Germinal center (tissue), 1 donor: ENCODE data around the gene USH2A.

Experiments
- DNase-seq: peaks from one replicate; pipeline ENCODE4 v3.0.0; 2012; ENCODE audit warnings: mixed read lengths, low spot score

Gene USH2A, protein sequence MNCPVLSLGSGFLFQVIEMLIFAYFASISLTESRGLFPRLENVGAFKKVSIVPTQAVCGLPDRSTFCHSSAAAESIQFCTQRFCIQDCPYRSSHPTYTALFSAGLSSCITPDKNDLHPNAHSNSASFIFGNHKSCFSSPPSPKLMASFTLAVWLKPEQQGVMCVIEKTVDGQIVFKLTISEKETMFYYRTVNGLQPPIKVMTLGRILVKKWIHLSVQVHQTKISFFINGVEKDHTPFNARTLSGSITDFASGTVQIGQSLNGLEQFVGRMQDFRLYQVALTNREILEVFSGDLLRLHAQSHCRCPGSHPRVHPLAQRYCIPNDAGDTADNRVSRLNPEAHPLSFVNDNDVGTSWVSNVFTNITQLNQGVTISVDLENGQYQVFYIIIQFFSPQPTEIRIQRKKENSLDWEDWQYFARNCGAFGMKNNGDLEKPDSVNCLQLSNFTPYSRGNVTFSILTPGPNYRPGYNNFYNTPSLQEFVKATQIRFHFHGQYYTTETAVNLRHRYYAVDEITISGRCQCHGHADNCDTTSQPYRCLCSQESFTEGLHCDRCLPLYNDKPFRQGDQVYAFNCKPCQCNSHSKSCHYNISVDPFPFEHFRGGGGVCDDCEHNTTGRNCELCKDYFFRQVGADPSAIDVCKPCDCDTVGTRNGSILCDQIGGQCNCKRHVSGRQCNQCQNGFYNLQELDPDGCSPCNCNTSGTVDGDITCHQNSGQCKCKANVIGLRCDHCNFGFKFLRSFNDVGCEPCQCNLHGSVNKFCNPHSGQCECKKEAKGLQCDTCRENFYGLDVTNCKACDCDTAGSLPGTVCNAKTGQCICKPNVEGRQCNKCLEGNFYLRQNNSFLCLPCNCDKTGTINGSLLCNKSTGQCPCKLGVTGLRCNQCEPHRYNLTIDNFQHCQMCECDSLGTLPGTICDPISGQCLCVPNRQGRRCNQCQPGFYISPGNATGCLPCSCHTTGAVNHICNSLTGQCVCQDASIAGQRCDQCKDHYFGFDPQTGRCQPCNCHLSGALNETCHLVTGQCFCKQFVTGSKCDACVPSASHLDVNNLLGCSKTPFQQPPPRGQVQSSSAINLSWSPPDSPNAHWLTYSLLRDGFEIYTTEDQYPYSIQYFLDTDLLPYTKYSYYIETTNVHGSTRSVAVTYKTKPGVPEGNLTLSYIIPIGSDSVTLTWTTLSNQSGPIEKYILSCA (N-terminal part only)

DNA sequence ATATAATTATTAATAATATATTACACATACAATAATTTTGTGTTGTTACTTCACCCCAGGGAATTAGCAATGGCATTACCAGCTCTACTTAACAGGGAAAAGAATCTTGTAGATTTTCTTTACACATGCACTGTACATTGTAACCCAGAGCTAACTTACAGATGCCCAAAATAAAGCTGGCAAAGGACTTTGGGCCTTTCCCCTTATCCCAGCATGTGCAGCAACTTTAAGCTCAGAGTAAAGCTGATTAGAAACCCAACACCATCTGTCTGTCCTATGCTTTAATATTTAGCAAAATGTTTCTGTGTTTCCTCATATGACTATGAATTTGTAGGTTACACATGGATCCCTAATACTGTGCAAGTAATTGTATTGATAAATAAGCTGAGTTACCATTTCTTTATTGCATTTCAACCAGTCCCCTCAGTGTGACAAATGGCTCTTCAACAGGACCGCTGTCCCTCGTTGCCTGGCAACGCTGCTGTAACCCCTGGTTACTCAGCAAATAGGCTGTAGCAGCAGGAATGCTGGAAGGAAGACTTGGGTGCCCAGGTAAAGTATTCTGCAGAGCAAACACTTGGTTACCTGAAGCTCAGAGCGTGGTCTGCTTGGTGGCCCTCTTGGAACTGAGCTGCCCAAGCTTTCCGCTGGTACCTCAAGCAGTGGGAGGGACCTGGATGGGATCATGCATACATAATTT lies at the start of gene USH2A:
TSS of gene USH2A (minus strand) at position 628 of the 700 bp plus-strand sequence. CDS start 1,112 bp downstream, outside the sequence.
- no peak for DNase-seq

DNA sequence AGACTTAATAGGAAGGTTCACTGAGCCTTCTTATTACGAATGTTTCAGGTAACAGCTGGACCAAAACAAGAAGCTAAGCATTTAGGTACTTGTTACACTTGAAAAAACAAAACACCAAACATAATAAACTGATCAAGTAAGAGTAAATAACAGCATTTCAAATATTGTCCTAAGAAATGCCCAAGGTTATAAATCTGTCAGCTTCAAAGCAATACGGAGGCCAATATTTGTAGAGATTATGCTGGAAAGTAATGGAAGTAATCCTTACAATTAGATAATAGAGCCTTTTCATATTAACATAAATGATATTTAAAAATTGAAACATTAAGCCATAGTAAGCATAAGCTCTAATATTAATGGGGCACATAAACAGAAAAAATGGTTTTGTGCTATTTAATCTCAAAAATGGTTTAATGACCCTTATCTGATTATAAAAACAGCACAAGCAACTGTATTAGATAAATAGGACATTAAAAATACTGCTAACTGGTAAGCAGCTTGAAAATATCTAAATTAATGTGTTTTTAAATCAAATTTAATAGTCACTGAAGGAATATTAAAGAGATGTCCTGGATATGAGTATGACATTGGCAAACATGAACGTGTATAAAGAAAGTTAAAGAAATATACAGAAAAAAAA lies 43.0 kb upstream of the USH2A start:
- DNase-seq, result no peak

DNA sequence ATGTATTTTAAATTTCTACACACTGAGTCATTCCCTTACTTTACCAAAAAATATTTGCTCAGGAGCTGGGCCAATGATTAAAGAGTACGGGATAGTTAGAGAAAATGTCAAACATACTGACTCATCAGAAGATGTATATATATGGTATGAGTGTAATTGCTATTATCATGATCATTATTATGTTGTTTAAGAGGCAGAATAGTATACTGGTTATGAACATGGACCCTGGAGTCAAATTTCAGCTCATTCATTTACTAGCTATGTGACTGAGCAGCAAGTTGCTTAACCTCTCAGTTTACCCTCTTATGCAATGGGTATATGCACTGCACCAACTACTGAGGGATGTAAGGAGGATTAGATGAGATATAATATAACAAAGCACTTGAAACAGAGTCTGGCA lies 41.2 kb upstream of the USH2A start:
- DNase-seq, result no peak

DNA sequence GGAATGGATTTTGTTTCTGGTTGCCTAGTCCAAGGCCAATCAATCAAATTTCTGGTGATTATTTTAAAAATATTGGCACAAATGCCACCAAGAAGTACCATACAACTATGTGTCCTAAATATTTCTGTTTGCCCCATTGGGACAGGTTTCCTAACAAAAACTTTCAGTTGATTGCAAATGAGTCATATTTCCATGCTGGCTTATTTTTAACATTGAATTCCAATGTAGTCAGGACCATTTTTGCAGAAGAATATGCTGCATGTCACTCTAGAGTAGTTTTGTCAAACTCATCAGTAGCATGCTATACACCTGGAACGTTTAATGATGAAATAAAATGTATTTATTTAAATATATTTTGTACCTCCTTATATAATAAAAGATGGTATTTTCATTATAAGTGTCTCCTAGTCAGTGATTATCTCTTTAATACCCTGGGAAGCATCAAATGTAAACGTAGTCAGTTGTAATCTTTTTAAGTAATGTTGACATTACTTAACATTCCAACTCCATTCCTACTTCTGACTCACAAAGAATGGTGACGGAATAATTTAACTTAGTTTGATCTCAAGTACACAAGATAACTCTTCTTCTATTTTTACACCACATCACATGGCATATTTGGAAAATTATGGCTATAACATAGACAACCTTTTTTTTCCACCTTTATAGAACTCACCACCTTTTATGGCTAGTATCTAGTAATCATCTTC lies 39.0 kb upstream of the USH2A start:
- no peak for DNase-seq

DNA sequence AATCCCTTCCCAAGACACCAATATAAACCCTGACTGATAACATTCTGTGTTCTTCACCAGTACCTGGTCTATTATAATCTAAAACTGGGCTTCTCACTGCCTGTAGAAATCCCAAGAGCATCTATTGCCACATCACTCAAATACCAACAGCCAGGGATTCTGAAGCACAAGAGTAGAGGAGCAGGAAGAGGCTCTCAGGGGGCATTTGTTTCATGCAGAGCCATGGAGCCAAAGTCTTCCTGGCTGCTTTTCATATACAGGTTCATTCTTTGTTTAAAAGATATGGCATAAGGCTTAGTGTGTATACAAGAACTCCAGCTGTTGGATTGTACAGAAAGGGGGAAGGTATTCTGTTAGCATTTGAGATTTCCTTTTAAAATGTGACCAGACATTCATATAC lies 38.2 kb upstream of the USH2A start:
- DNase-seq, result no peak

DNA sequence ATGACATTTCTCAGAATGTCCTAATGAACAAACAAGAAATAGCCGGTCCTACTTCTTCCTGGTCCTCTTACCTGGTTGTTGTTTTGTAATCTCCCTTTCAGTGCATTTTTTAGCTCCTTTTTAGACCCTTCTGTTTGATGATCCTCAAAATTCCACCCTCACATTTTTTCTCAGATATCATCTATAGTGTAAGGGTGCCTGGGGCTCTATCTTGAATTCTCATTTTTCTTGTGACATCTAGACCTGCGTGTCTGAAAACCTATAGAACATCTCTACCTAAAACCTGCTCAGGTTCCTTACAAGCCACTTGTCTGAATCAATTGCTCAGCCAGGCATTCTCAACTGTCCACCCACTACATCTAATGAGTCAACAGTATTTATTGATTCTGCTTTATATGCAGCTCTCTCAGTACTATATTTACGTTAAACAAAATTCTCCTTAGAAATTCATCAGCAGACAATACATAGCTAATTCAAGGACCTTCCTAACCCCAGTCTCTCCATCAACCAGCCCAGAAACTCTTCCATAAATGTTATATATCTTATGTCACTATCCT lies 36.5 kb upstream of the USH2A start:
- no peak for DNase-seq

DNA sequence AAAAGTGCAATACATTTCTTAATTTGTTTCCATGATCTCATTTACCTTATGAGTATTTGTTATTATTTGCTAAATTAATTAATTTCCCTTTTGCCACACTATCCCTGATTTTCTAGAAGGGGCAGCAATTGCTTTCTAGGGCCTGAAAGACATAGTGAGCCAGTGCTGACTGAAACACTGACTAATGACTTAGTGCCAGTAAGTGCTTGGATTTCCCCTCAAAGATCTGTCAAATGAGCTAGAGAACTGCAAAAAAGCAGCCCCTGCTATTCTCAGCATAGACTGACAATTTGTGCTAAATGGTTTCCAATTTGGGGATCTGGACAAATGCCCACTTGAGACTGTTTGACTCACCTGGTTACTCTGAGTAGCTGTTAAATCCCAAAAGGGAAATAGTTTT lies 35.6 kb upstream of the USH2A start:
- DNase-seq, result no peak

DNA sequence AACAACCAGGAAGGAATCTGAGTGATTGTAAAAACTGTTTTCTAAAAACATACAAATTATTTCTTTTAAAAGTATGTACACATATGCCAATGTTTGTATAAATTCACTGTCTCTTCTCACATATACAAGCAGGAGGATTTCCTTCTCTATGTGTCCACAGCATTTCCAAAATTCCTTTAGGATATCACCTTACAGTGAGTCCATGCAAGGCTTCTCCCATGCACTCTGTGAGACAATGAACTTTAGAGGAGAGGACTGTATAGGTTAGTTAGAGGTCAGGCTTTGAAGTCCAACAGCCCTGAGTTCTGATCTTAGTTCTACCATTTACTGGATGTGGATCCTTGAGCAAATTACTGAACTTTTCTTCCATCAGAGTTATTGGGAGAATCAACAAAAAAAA lies 34.1 kb upstream of the USH2A start:
- DNase-seq, result no peak

DNA sequence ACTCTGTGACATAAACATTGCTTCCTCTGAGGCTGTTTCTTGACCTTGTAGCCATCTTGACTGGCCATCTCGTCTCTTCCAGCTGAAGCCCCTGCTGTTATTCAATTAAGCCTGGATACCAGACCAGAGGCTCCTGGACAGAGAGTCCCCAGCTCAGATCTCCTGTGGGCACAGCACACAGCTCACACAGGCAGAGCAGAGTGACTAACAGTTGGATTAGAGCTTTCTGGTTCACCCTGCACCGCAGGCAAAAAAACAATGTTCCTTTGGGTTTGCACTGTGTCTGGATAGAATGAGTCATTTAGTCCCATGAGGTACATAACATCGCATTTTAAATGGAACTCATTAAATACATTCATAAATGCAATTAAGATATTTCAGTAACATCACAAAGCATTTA lies 33.4 kb upstream of the USH2A start:
- DNase-seq, result no peak

DNA sequence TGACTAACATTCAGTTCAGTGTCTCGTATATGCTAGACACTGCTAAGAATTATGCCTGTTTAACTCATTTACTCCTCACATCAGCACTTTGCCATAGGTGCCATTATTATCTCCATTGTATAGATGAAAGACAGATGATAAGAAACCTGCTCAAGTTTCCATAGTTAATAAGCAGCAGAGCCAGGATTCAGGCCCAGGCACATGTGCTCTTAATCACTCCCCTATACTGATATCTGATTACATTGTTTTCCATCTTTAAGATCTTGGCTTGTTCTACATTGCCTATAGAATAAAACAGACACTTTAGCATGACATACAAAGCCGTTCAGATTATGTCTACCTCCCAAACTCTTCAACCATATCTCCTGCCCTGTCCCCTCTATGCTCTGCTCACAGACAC lies 30.5 kb upstream of the USH2A start:
- DNase-seq, result no peak

DNA sequence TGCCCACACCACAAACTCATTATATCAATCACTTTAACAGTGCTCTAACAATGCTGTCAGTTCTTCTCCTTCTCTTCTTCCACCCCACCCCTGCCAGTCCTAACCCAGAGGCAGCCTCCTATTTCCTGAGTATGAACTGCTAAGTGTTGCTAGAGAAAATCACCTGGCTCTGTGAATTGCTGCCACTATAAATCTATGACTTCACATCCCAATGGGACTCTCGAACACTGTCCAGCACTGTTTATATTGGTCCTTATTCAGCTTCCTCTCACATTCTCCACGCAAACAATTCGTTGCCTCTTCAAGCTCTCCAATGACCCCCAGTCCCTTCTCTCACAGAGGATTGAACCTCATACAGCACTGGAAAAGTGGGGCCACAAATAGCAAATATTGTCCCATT lies 27.0 kb upstream of the USH2A start:
- no peak for DNase-seq

DNA sequence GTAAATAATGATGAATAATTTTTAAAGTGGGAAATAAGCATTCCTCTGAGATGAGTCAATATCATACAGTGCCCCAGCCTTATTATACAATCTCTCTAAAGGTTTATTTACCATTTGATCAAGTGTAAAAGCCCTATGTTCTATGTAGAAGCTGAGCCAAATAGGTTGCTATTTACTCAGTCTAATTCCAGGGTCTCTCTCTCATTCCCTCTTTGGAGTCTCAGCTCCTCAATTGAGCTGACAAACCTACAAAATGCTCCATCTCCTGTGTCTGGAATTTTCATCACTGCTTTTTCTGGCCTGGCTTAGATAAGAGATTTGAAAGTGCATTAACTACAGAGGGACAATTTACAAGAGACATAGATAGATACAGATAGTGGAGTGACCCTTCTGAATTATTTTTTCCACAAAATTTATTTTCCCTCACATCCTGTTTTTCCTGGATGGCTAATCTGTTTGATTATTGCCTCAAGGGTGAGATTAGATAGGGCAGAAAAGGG lies 24.8 kb upstream of the USH2A start:
- no peak for DNase-seq

DNA sequence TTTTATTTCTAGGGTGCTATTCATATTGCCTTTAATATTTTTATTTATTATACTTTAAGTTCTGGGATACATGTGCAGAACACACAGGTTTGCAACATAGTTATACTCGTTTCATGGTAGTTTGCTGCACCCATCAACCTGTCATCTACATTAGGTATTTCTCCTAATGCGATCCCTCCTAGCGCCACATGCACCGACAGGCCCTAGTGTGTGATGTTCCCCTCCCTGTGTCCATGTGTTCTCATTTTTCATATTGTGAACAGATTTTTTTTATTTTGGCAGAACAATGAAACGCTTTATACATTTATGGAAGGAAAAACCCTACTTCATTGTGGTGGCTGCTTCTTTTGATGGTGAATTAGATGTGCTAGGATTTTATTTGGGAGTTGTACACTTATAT lies 14.4 kb upstream of the USH2A start:
- DNase-seq, result no peak

DNA sequence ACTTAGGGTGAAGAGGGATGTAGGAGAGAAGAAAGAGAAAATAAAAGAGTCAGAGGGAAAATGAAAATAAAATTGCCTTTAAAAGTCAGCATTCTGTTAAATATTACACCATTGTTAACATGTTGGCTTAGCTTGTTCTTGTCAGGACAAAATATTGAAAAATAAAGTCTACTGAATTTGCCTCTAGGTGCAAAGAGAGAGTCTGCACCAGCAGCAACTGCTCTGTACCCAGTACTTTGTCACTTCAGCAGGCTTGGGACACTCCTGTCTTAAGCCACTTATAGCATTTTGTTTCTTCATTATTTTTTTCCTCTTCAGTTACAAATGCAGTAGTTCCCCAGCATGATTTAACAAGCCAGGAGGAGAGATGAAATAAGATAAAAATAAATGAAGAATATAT lies 11.0 kb upstream of the USH2A start:
- no peak for DNase-seq

DNA sequence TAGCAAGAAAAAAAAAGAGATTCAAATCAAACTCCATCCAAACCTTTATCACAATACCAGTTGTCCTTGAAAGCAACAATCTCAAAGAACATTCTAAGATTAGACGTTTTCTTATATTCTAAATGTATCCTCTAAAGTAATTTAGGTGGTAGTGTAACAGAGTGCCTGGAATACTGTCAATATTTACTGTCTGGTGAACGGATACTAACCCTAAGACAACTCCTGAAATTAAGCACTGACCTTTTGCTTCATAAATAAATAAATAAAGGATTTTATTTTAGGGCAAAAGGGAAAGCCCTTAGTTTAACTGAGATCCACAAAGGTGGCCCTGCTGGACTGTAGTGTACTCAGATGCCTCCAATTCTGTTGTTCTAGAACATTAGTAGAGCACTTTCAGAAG lies 9.9 kb upstream of the USH2A start:
- no peak for DNase-seq

DNA sequence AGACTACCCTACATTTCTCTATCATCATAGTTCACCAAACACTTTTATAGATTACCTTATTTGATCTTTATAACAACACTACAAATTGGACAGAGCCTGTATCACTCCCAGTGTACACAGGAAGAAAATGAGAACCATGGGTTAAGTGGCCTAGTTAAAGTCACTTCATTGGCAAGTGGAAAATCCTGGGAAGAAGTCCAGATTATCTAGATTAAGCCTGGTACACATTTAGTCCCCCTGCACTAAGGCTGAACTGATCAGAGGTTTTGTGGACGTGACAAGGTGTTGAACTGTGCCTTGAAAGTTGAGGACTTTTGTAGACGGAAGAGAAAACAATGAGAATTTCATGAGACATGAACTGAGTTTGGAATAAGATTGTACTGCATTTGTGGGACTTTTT lies 7.5 kb upstream of the USH2A start:
- DNase-seq, result no peak

DNA sequence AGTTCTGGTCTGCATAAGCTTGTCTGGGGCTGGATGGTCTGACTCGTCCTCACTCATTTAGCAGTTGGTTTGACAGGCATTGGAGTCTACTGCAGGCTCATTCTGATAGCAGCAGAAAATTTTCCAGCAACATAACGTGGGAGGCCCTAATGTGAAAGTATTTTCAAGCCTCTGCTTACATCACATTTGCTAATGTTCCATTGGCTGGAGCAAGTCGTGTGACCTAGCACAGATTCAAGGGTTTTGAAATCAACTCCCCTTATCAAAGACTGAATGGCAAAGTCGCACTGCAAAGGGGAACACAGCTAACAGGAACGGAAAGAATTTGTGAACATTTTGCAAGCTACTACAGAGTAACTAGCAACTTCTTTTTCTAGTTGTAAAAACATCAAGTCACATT lies 2.3 kb upstream of the USH2A start:
- no peak for DNase-seq

DNA sequence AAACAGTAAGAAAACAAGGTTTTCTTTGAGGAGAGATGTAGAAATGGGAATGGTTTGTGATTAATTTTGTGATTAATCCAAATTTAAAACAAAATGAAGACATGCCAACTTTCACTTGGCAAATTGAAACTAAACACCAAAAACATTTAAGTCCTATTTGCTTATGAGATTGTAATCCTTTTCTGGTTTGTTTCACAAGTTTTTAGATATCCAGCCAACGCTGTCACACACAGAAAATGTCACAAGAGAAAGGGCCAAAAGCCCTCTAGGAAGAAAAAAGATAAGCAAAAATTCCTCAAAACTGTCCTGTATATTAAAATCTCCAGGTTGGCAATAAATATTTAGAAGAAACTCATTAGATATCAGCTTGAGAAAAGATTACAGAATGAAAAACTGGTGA lies 2.5 kb downstream of the USH2A start:
- DNase-seq, result no peak

DNA sequence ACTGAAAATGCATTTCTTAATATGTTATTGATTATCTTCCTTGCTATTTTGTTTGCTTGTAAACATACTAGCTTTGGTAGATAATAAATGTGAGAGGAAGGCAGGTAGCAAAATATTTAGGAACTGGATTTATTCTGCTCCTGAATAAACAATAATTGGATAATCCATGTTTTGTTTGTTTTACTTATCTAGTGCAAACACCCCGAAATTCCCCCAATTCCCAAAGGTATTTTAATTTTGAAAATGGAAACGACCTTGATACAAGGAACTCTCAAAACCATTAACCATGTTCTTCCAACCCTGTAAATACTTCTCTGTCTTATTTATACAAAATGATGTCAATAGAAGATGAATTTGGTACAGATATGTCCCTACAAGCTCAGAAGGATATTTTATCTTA lies 3.0 kb downstream of the USH2A start:
- DNase-seq, result no peak

DNA sequence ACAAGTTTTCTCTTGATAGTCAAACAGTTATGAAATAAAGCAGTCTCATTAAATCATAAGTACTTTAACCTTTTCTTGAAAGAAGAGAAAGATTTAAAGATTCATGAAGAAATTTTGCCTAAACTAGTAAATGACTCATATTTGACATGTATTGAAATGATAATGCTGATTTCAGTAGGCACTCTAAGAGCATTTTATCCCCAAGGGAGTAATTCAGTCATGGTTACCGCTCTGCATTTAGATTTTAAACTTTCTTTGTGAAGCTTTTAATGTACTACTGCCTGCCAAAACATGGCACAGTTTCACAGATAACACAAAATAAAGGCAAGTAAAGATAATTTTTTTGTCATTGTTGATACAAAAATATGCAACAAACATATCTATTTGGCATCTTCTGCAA lies 6.8 kb downstream of the USH2A start:
- no peak for DNase-seq
